ENCODE data around the gene NRARP.

Gene NRARP

GRCh38 chr9:137310189-137311052, 8.3 kb upstream of the NRARP start:
- Histone ChIP-seq H3K36me3 (ENCODE audit: control insufficient read depth in 5 of 5, insufficient read depth in 5 of 5, low read length in 5 of 5) (no peaks in the 10 kb centered on the region), H3K4me1 (ENCODE audit: control insufficient read depth in 5 of 5, insufficient read depth in 5 of 5, low read length in 5 of 5) (peaks cover 5 to 28% (median 23%) of the 10 kb centered on the region in 5 donors), H3K9ac (ENCODE audit: low read length in 5 of 5) (no peak overlapping the region), H3K27ac (ENCODE audit: low read depth, low read length) (no peak overlapping the region), H3K27me3 (ENCODE audit: control insufficient read depth in 5 of 5, insufficient read depth in 4 of 5, low read length in 5 of 5) (peaks cover 13 to 48% (median 31%) of the 10 kb centered on the region in 5 donors), H3K4me3 (ENCODE audit: low read depth in 1 of 5, low read length in 5 of 5) (no peak overlapping the region), H3K9me3 (ENCODE audit: control insufficient read depth in 5 of 5, low read length in 5 of 5) (no peaks in the 10 kb centered on the region)

GRCh38 chr9:137309368-137310188, 7.5 kb upstream of the NRARP start:
- Histone ChIP-seq H3K9ac (ENCODE audit: low read length in 5 of 5) (no peak overlapping the region), H3K36me3 (ENCODE audit: control insufficient read depth in 5 of 5, insufficient read depth in 5 of 5, low read length in 5 of 5) (no peaks in the 10 kb centered on the region), H3K9me3 (ENCODE audit: control insufficient read depth in 5 of 5, low read length in 5 of 5) (no peaks in the 10 kb centered on the region), H3K27me3 (ENCODE audit: control insufficient read depth in 5 of 5, insufficient read depth in 4 of 5, low read length in 5 of 5) (peaks cover 12 to 48% (median 33%) of the 10 kb centered on the region in 5 donors), H3K27ac (ENCODE audit: low read depth, low read length) (no peak overlapping the region), H3K4me1 (ENCODE audit: control insufficient read depth in 5 of 5, insufficient read depth in 5 of 5, low read length in 5 of 5) (peaks cover 7 to 31% (median 30%) of the 10 kb centered on the region in 5 donors), H3K4me3 (ENCODE audit: low read depth in 1 of 5, low read length in 5 of 5) (no peak overlapping the region)

- H3K9ac ChIP-seq (ENCODE audit: low read length in 5 of 5): no peak overlapping the region
- no peak overlapping the region for H3K4me3 ChIP-seq (ENCODE audit: low read depth in 1 of 5, low read length in 5 of 5)
- no peaks in the 10 kb centered on the region for H3K36me3 ChIP-seq (ENCODE audit: control insufficient read depth in 5 of 5, insufficient read depth in 5 of 5, low read length in 5 of 5)
- peaks cover 16 to 61% (median 46%) of the 10 kb centered on the region in 5 donors for H3K27me3 ChIP-seq (ENCODE audit: control insufficient read depth in 5 of 5, insufficient read depth in 4 of 5, low read length in 5 of 5)
- no peak overlapping the region for H3K27ac ChIP-seq (ENCODE audit: low read depth, low read length)
- no peaks in the 10 kb centered on the region for H3K9me3 ChIP-seq (ENCODE audit: control insufficient read depth in 5 of 5, low read length in 5 of 5)
- peaks cover 6 to 46% (median 42%) of the 10 kb centered on the region in 5 donors for H3K4me1 ChIP-seq (ENCODE audit: control insufficient read depth in 5 of 5, insufficient read depth in 5 of 5, low read length in 5 of 5)
These were observed 6.1 kb upstream of the NRARP start for GRCh38 chr9:137308057-137308619.

DNA sequence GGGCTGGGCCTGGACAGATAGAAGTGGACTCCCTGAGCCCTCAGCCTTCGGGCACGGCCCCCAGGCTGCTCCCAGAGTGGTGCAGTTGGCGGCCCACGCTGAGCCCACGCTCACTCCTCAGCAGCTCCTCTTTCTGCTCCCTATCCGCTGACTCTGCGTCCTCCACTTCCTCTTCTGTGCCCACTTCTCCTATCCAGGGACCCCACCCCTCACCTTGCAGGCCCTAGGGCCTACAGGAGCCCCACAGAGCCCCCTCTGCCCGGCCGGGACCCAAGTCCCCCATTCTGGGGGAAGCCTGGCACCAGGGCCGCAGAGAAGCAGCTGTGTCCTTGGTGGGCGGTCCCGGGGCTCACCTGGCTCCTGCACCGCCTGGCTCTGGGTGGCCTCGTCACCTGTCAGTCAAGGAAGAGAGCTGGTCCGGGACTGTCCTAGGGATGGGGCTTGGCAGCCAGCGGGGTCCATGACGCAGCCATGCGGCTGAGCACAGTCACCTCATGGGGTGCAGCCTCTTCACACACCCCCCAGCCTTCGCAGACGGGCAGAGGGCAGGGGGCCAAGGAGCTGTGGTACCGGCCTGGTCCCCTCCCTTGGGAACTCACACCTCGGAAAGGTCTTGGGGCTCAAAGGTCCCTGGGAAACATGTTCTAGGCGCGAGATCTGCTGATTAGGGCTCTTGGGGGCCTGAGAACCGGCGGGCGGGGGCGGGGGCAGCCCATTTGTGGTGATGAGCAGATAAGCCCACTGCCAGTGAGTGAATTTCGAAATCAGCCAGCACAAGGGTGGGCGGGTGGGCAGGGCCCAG, 5.4 kb upstream of the NRARP start:
- H3K27ac ChIP-seq (ENCODE audit: low read depth, low read length): no peak overlapping the region
- no peaks in the 10 kb centered on the region for H3K9me3 ChIP-seq (ENCODE audit: control insufficient read depth in 5 of 5, low read length in 5 of 5)
- no peak overlapping the region for H3K9ac ChIP-seq (ENCODE audit: low read length in 5 of 5)
- no peaks in the 10 kb centered on the region for H3K36me3 ChIP-seq (ENCODE audit: control insufficient read depth in 5 of 5, insufficient read depth in 5 of 5, low read length in 5 of 5)
- H3K27me3 ChIP-seq (ENCODE audit: control insufficient read depth in 5 of 5, insufficient read depth in 4 of 5, low read length in 5 of 5): peaks cover 16 to 57% (median 51%) of the 10 kb centered on the region in 5 donors
- peaks cover 9 to 53% (median 48%) of the 10 kb centered on the region in 5 donors for H3K4me1 ChIP-seq (ENCODE audit: control insufficient read depth in 5 of 5, insufficient read depth in 5 of 5, low read length in 5 of 5)
- peak overlapping the region in 2 of 5 donors; percentile 41 to 44 for H3K4me3 ChIP-seq (ENCODE audit: low read depth in 1 of 5, low read length in 5 of 5)

DNA sequence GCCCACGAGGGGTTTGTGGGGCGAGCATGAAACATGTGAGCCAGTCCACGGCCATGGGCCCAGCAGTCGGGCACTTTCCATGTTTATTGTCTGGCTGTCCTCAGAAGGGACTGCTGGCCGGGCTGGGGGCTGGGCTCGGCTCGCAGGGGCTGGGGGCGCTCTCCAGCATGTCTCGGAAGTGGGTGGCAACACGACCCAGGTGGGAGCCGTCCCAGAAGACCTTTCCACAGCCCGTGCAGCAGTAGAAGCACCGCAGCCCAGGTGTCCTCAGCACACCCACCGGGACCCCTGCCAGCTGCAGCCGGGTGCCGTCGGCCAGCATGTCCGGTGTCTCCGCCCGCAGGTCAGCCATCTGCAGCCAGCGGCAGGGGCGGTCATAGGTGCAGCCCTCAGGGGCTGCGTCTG, 4.8 kb upstream of the NRARP start:
- Histone ChIP-seq H3K27me3 (ENCODE audit: control insufficient read depth in 5 of 5, insufficient read depth in 4 of 5, low read length in 5 of 5) (peaks cover 16 to 56% (median 51%) of the 10 kb centered on the region in 5 donors), H3K36me3 (ENCODE audit: control insufficient read depth in 5 of 5, insufficient read depth in 5 of 5, low read length in 5 of 5) (no peaks in the 10 kb centered on the region), H3K4me3 (ENCODE audit: low read depth in 1 of 5, low read length in 5 of 5) (peak overlapping the region in 2 of 5 donors; percentile 41 to 59), H3K27ac (ENCODE audit: low read depth, low read length) (no peak overlapping the region), H3K9ac (ENCODE audit: low read length in 5 of 5) (no peak overlapping the region), H3K9me3 (ENCODE audit: control insufficient read depth in 5 of 5, low read length in 5 of 5) (no peaks in the 10 kb centered on the region), H3K4me1 (ENCODE audit: control insufficient read depth in 5 of 5, insufficient read depth in 5 of 5, low read length in 5 of 5) (peaks cover 9 to 54% (median 49%) of the 10 kb centered on the region in 5 donors)

GRCh38 chr9:137306066-137306849, 4.2 kb upstream of the NRARP start:
- Histone ChIP-seq H3K27me3 (ENCODE audit: control insufficient read depth in 5 of 5, insufficient read depth in 4 of 5, low read length in 5 of 5) (peaks cover 16 to 61% (median 54%) of the 10 kb centered on the region in 5 donors), H3K4me1 (ENCODE audit: control insufficient read depth in 5 of 5, insufficient read depth in 5 of 5, low read length in 5 of 5) (peaks cover 6 to 58% (median 54%) of the 10 kb centered on the region in 5 donors), H3K9me3 (ENCODE audit: control insufficient read depth in 5 of 5, low read length in 5 of 5) (no peaks in the 10 kb centered on the region), H3K4me3 (ENCODE audit: low read depth in 1 of 5, low read length in 5 of 5) (peak overlapping the region in 2 of 5 donors; percentile 41 to 59), H3K27ac (ENCODE audit: low read depth, low read length) (peak overlapping the region; percentile 57), H3K36me3 (ENCODE audit: control insufficient read depth in 5 of 5, insufficient read depth in 5 of 5, low read length in 5 of 5) (no peaks in the 10 kb centered on the region), H3K9ac (ENCODE audit: low read length in 5 of 5) (peak overlapping the region in 2 of 5 donors; percentile 3 to 64)

DNA sequence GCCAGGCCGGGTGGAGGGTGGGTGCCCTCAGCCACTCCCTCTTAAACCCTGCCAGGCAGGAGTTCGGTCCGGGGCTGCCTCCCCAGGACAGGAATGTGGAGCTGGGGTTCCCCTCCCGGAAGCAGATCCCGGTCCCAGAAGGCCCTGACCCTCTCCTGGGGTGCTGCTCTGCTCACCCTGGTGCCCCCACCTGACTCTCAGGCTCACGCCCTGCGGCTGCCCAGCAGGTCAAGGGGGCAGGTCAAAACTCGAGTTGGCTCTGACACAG, 3.7 kb upstream of the NRARP start:
- Histone ChIP-seq H3K4me3 (ENCODE audit: low read depth in 1 of 5, low read length in 5 of 5) (peak overlapping the region in 3 of 5 donors; percentile 39 to 49 (median 41)), H3K36me3 (ENCODE audit: control insufficient read depth in 5 of 5, insufficient read depth in 5 of 5, low read length in 5 of 5) (no peaks in the 10 kb centered on the region), H3K27ac (ENCODE audit: low read depth, low read length) (peak overlapping the region; percentile 57), H3K4me1 (ENCODE audit: control insufficient read depth in 5 of 5, insufficient read depth in 5 of 5, low read length in 5 of 5) (peaks cover 5 to 63% (median 54%) of the 10 kb centered on the region in 5 donors), H3K27me3 (ENCODE audit: control insufficient read depth in 5 of 5, insufficient read depth in 4 of 5, low read length in 5 of 5) (peaks cover 16 to 59% (median 54%) of the 10 kb centered on the region in 5 donors), H3K9me3 (ENCODE audit: control insufficient read depth in 5 of 5, low read length in 5 of 5) (no peaks in the 10 kb centered on the region), H3K9ac (ENCODE audit: low read length in 5 of 5) (peak overlapping the region in 2 of 5 donors; percentile 3 to 64)

DNA sequence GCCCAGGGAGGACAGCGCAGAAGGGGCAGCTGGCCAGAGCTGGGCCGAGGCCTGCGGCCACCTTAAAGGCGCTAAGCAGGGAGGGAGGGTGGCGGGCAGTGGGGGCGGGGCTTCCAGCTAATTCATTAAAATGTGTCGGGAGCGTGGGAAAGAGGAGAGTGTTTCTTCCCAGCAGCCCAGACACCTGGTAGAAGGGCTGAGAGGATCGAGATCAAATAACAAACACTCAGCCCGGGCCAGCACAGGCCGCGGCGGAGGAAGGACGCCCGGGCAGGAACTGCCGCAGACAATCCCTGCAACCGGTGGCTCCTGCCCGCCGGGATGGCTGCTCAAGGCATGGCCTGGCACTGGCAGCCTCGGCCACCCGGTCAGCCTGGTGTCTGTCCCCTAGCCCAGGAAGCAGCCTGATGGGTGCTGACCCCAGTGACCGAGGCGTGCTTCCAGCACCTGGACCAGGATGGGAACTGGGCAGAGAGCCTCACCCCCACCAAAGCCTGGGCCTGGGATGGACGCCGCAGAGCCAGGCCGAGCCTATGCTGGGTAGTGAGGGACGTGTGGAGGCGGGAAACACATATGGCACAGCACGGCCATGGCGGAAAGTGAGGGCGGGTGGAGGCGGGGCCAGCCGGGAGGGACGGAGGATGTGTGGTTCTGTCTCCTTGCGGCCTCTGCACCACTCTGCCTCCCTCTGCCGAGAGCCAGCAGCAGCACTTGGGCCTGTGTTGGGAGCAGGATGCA, 3.2 kb upstream of the NRARP start:
- Histone ChIP-seq H3K4me1 (ENCODE audit: control insufficient read depth in 5 of 5, insufficient read depth in 5 of 5, low read length in 5 of 5) (peaks cover 5 to 66% (median 54%) of the 10 kb centered on the region in 5 donors), H3K36me3 (ENCODE audit: control insufficient read depth in 5 of 5, insufficient read depth in 5 of 5, low read length in 5 of 5) (no peaks in the 10 kb centered on the region), H3K27me3 (ENCODE audit: control insufficient read depth in 5 of 5, insufficient read depth in 4 of 5, low read length in 5 of 5) (peaks cover 16 to 56% (median 53%) of the 10 kb centered on the region in 5 donors), H3K4me3 (ENCODE audit: low read depth in 1 of 5, low read length in 5 of 5) (peak overlapping the region in 3 of 5 donors; percentile 39 to 49 (median 41)), H3K9ac (ENCODE audit: low read length in 5 of 5) (peak overlapping the region in 1 of 5 donors; percentile 2), H3K27ac (ENCODE audit: low read depth, low read length) (peak overlapping the region; percentile 54), H3K9me3 (ENCODE audit: control insufficient read depth in 5 of 5, low read length in 5 of 5) (no peaks in the 10 kb centered on the region)

All from subcutaneous abdominal adipose tissue (tissue), 5 donors.